Subcutaneous abdominal adipose tissue (tissue), 5 donors: Measurements from ENCODE around the gene MSL1.

ENCODE experiments used
- H3K27ac ChIP-seq: one replicate; pipeline ENCODE4 v1.7.0; 2013; ENCODE audit warnings: low read depth, mild to moderate bottlenecking, inconsistent platforms, low read length, moderate library complexity
- H3K27me3 ChIP-seq, 5 donors: one replicate each; pipeline ENCODE4 v1.7.0; 2013; ENCODE audit warnings: low read length in 5 of 5, inconsistent platforms in 1 of 5; ENCODE audit not compliant: control insufficient read depth in 5 of 5, insufficient read depth in 4 of 5
- H3K36me3 ChIP-seq, 5 donors: one replicate each; pipeline ENCODE4 v1.7.0; 2013; ENCODE audit warnings: low read length in 5 of 5; ENCODE audit not compliant: control insufficient read depth in 5 of 5, insufficient read depth in 5 of 5
- H3K4me1 ChIP-seq, 5 donors: one replicate each; pipeline ENCODE4 v1.7.0; 2013; ENCODE audit warnings: low read length in 5 of 5, mild to moderate bottlenecking in 3 of 5, moderate library complexity in 1 of 5; ENCODE audit not compliant: control insufficient read depth in 5 of 5, insufficient read depth in 5 of 5
- H3K4me3 ChIP-seq, 5 donors: one replicate each; pipeline ENCODE4 v1.7.0; 2013; ENCODE audit warnings: low read length in 5 of 5, low read depth in 1 of 5
- H3K9ac ChIP-seq, 5 donors: one replicate each; pipeline ENCODE4 v1.7.0; 2013; ENCODE audit warnings: low read length in 5 of 5, mild to moderate bottlenecking in 4 of 5, moderate library complexity in 3 of 5
- H3K9me3 ChIP-seq, 5 donors: one replicate each; pipeline ENCODE4 v1.7.0; 2013; ENCODE audit warnings: low read length in 5 of 5; ENCODE audit not compliant: control insufficient read depth in 5 of 5
- donor health status: healthy.
- donor health status: healthy.
- donor health status: healthy.
- donor health status: healthy.
- donor health status: healthy.

MSL1 gene

DNA sequence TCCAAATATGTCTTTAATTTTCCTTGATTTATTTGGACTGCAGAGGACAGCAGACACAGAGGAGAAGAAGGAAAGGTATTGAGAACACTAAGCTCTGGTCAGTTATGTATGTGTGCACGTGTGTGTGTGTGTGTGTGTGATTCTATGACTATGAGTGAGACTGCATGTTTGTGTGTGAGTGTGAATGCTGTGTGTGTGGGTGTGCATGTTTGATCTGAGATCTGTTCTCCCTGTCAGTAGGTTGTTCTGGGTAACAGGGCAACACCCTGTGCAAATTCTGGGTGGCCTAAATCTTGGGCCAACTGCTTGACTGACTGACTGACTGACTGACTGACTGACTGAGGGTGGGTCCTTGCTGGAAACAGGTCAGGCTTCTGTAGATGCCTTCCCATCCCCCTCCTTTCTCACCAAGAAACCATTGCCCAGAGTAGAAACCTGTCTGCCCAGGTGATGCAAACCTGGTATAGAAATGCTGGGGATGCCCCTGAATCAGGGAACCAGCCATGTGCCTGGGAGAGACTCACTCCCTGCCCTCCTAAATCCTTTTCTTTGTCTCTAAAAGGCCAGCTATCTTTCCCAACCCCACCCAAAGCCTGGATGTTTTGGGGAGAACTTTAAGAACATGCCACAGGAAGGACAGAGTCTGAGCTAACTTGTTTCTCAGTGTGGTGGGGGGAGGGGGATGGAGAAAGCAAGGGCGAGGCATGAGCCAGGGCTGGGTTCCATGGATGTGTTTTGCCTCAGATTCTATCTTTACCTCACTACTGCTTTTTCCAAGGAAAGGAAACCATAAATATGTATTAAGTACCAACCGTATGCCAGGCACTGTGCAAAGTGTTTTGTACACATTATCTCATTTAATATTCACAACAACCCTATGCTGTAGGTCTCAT is 16.9 kb upstream of the MSL1 start:
- H3K4me1 ChIP-seq: peaks cover 39 to 97% (median 85%) of the 10 kb centered on the region in 5 donors
- H3K4me3 ChIP-seq: peak overlapping the region in 1 of 5 donors; percentile 5
- H3K36me3 ChIP-seq: no peaks in the 10 kb centered on the region
- peaks cover 0 to 8% (median 0%) of the 10 kb centered on the region in 5 donors for H3K27me3 ChIP-seq
- H3K9ac ChIP-seq: no peak overlapping the region
- no peak overlapping the region for H3K27ac ChIP-seq
- H3K9me3 ChIP-seq: no peaks in the 10 kb centered on the region

DNA sequence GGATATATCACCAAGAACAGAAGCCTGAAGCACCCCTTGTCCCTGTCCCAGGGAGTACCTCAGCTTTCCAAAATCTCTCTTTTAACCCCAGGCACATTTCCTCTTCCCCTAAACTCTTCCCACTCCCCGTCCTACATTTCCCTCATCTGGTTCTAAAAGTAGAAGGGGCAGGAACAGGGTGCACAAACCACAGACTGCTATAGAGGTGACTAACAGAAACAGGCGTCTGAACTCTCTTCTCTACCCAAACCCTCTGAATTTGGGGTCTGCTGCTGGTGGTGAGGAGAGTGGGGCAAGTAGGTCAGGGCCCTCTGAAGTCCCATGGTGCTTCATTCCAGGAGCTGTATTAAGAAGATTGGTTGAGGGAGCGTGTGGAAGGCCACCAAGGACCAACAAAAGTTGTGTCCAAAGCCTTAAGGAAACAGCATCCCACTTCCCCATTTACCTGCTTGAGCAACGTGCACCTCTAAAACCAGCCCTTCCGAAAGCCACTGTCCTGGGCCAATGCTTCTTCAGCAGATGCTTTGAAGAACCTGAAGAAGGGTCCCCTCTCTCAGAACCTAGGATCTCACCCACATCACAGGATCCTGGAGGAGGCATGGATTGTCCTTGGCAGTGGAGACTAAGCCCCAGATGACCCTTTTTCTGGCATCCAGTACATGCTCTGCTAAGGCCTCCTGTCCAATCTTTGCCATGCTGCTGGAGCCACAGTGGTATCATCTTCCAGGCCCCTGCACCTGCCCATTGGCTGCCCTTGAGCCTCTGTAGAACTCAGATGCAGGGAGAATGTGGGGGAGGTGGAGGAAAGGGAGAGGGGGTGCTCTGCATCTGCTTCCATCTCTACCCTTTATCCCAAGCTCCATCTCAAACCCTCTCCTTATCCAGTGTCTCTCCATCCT is 15.7 kb upstream of the MSL1 start:
- no peaks in the 10 kb centered on the region for H3K36me3 ChIP-seq
- peak overlapping the region; percentile 97 for H3K27ac ChIP-seq
- H3K9ac ChIP-seq: peak overlapping the region in 1 of 5 donors; percentile 4
- H3K9me3 ChIP-seq: no peaks in the 10 kb centered on the region
- H3K4me3 ChIP-seq: no peak overlapping the region
- peaks cover 0 to 1% (median 0%) of the 10 kb centered on the region in 5 donors for H3K27me3 ChIP-seq
- H3K4me1 ChIP-seq: peaks cover 44 to 97% (median 94%) of the 10 kb centered on the region in 5 donors

- Histone ChIP-seq H3K36me3 (no peaks in the 10 kb centered on the region), H3K9ac (peak overlapping the region in 2 of 5 donors; percentile 20 to 56), H3K4me3 (peak overlapping the region in 4 of 5 donors; percentile 31 to 62 (median 46)), H3K9me3 (no peaks in the 10 kb centered on the region), H3K4me1 (peaks cover 49 to 97% (median 94%) of the 10 kb centered on the region in 5 donors), H3K27me3 (no peaks in the 10 kb centered on the region), H3K27ac (peak overlapping the region; percentile 97)
These were observed 14.8 kb upstream of the MSL1 start for GRCh38 chr17:40106760-40107521.

- Histone ChIP-seq H3K27ac (peak overlapping the region; percentile 97), H3K4me3 (peak overlapping the region; percentile 5 to 62 (median 44)), H3K4me1 (peaks cover 55 to 100% (median 98%) of the 10 kb centered on the region in 5 donors), H3K9ac (peak overlapping the region; percentile 3 to 68 (median 48)), H3K27me3 (no peaks in the 10 kb centered on the region), H3K9me3 (no peaks in the 10 kb centered on the region), H3K36me3 (no peaks in the 10 kb centered on the region)
These were observed 14.1 kb upstream of the MSL1 start for GRCh38 chr17:40107522-40108174.

GRCh38 chr17:40108970-40109824 is 12.6 kb upstream of the MSL1 start:
- no peaks in the 10 kb centered on the region for H3K36me3 ChIP-seq
- H3K4me1 ChIP-seq: peaks cover 56 to 98% (median 98%) of the 10 kb centered on the region in 5 donors
- H3K4me3 ChIP-seq: no peak overlapping the region
- peak overlapping the region; percentile 97 for H3K27ac ChIP-seq
- H3K9me3 ChIP-seq: no peaks in the 10 kb centered on the region
- no peak overlapping the region for H3K9ac ChIP-seq
- no peaks in the 10 kb centered on the region for H3K27me3 ChIP-seq

DNA sequence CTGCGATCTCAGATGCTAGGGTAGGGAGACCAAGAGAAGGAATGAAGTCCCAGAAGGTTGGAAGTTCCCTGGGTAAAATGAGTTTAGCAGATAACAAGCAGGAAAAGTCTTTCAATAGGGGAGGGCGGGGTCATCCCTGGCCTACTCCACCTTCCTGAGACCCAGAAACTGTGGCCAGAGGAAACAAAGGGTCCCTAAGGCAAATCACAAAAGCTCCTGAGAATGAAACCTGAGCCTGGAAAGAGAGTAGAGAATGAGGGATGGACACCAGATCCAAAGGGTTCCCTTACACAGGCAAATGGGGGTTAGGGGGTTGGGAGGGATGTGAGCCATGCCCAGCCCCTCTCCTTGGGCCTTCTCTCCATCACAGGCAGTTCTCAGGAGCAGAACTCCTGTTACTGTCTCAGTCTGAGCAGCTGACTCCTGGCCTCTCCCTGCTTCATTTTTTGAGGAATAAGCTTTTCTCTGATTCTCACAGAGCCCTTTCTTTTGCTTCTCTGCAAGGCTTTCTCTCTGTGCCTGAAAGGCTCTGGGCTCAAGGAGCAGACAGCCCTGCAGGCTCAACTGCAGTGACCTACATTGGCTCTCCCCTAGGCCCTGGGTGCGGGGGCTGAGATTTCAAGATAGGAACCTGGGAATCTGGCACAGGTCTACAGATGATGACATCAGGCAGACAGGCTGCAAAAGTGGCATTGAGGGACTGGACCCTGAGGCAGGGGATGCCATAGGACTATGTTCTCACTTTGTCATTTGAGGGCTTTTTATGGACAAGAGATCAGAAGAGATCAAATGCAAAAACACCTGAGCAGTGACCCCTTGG is 11.5 kb upstream of the MSL1 start:
- Histone ChIP-seq H3K9me3 (no peaks in the 10 kb centered on the region), H3K27ac (peak overlapping the region; percentile 97), H3K36me3 (no peaks in the 10 kb centered on the region), H3K4me3 (peak overlapping the region in 4 of 5 donors; percentile 34 to 61 (median 42)), H3K4me1 (peaks cover 50 to 97% (median 88%) of the 10 kb centered on the region in 5 donors), H3K9ac (peak overlapping the region; percentile 37 to 92 (median 47)), H3K27me3 (no peaks in the 10 kb centered on the region)

GRCh38 chr17:40111221-40112128 is 10.3 kb upstream of the MSL1 start:
- Histone ChIP-seq H3K4me3 (peak overlapping the region; percentile 38 to 61 (median 42)), H3K9ac (peak overlapping the region; percentile 27 to 71 (median 56)), H3K36me3 (no peaks in the 10 kb centered on the region), H3K27me3 (no peaks in the 10 kb centered on the region), H3K9me3 (no peaks in the 10 kb centered on the region), H3K27ac (peak overlapping the region; percentile 97), H3K4me1 (peaks cover 47 to 85% (median 75%) of the 10 kb centered on the region in 5 donors)
